Measurements from ENCODE around the gene LRTM2. TPM values are rescaled to one million over a fixed set of nuclear protein-coding genes. Genes with fewer than 3 reads are reported as not detected.

LRTM2 gene
- total and polyA plus RNA-seq, 4 donors: not detected

DNA sequence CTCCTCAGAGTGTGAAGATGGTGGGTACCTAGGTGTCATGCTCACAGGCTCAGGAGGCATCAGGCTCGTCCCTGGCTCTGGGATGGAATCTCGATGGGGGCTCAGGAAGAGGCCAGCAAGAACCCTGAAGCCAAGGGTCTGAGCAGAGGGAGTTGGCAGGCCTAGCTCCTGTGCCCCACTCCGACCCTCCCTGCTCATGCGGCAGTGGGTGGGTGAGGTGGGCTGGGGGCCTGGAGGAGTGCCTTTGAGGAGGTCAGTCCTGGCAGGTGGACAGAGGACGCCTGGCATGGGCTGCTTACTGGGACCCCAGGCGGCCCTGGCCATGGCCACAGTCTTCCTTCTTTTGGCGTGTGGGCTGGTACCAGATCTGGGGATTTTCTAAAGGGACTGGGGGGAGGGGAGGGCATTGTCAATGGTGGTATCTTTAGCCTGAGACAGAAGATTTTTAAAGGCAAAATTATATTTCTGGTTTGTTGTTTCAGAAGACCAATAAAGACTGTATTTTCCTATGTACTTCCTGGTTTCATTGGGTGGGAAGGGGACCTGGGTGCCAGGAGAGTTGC is 16.0 kb downstream of the LRTM2 start:
- no peak overlapping the region for H3K9ac ChIP-seq (ENCODE audit: low read depth in 1 of 2, low read length in 2 of 2)
- peaks cover 0 to 3% (median 0%) of the 10 kb centered on the region in 4 donors for H3K27me3 ChIP-seq (ENCODE audit: control insufficient read depth in 4 of 4, insufficient read depth in 4 of 4, low read length in 3 of 4)
- no peak overlapping the region for H3K4me3 ChIP-seq (ENCODE audit: low read depth in 1 of 3, low read length in 3 of 3)
- no peak overlapping the region for H3K27ac ChIP-seq (ENCODE audit: low read depth in 1 of 2, low read length in 2 of 2)
- no peaks in the 10 kb centered on the region for H3K9me3 ChIP-seq (ENCODE audit: control insufficient read depth in 4 of 4, low read length in 3 of 4)
- WGBS: 85% methylated on average over 7 of the region's 7 CpGs
- no peak for TF ChIP-seq HNF4A (conservative IDR thresholded peaks at IDR 0.05)
- TF ChIP-seq EGR1 (IDR thresholded peaks at IDR 0.05; ENCODE audit: low read depth in 2 of 2): no peak
- TF ChIP-seq FOXA1 (IDR thresholded peaks at IDR 0.05): no peak
- TF ChIP-seq HNF4G (IDR thresholded peaks at IDR 0.05): no peak
- TF ChIP-seq, protein P1, sequence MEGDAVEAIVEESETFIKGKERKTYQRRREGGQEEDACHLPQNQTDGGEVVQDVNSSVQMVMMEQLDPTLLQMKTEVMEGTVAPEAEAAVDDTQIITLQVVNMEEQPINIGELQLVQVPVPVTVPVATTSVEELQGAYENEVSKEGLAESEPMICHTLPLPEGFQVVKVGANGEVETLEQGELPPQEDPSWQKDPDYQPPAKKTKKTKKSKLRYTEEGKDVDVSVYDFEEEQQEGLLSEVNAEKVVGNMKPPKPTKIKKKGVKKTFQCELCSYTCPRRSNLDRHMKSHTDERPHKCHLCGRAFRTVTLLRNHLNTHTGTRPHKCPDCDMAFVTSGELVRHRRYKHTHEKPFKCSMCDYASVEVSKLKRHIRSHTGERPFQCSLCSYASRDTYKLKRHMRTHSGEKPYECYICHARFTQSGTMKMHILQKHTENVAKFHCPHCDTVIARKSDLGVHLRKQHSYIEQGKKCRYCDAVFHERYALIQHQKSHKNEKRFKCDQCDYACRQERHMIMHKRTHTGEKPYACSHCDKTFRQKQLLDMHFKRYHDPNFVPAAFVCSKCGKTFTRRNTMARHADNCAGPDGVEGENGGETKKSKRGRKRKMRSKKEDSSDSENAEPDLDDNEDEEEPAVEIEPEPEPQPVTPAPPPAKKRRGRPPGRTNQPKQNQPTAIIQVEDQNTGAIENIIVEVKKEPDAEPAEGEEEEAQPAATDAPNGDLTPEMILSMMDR (IDR thresholded peaks at IDR 0.05; ENCODE audit: low read depth, low read length, missing input control): no peak
- TF ChIP-seq, protein P2, sequence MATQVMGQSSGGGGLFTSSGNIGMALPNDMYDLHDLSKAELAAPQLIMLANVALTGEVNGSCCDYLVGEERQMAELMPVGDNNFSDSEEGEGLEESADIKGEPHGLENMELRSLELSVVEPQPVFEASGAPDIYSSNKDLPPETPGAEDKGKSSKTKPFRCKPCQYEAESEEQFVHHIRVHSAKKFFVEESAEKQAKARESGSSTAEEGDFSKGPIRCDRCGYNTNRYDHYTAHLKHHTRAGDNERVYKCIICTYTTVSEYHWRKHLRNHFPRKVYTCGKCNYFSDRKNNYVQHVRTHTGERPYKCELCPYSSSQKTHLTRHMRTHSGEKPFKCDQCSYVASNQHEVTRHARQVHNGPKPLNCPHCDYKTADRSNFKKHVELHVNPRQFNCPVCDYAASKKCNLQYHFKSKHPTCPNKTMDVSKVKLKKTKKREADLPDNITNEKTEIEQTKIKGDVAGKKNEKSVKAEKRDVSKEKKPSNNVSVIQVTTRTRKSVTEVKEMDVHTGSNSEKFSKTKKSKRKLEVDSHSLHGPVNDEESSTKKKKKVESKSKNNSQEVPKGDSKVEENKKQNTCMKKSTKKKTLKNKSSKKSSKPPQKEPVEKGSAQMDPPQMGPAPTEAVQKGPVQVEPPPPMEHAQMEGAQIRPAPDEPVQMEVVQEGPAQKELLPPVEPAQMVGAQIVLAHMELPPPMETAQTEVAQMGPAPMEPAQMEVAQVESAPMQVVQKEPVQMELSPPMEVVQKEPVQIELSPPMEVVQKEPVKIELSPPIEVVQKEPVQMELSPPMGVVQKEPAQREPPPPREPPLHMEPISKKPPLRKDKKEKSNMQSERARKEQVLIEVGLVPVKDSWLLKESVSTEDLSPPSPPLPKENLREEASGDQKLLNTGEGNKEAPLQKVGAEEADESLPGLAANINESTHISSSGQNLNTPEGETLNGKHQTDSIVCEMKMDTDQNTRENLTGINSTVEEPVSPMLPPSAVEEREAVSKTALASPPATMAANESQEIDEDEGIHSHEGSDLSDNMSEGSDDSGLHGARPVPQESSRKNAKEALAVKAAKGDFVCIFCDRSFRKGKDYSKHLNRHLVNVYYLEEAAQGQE (IDR thresholded peaks at IDR 0.05): no peak
- no peak for TF ChIP-seq NR2F2 (IDR thresholded peaks at IDR 0.05)
- TF ChIP-seq, protein P3, sequence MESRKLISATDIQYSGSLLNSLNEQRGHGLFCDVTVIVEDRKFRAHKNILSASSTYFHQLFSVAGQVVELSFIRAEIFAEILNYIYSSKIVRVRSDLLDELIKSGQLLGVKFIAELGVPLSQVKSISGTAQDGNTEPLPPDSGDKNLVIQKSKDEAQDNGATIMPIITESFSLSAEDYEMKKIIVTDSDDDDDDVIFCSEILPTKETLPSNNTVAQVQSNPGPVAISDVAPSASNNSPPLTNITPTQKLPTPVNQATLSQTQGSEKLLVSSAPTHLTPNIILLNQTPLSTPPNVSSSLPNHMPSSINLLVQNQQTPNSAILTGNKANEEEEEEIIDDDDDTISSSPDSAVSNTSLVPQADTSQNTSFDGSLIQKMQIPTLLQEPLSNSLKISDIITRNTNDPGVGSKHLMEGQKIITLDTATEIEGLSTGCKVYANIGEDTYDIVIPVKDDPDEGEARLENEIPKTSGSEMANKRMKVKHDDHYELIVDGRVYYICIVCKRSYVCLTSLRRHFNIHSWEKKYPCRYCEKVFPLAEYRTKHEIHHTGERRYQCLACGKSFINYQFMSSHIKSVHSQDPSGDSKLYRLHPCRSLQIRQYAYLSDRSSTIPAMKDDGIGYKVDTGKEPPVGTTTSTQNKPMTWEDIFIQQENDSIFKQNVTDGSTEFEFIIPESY (IDR thresholded peaks at IDR 0.05): no peak
- TF ChIP-seq, protein P4, sequence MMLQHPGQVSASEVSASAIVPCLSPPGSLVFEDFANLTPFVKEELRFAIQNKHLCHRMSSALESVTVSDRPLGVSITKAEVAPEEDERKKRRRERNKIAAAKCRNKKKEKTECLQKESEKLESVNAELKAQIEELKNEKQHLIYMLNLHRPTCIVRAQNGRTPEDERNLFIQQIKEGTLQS (IDR thresholded peaks at IDR 0.05): no peak
- H3K4me1 ChIP-seq (ENCODE audit: control insufficient read depth in 4 of 4, insufficient read depth in 4 of 4, low read length in 3 of 4): no peaks in the 10 kb centered on the region
- DNase-seq (ENCODE audit: low spot score): no peak
- no peaks in the 10 kb centered on the region for H3K36me3 ChIP-seq (ENCODE audit: control insufficient read depth in 4 of 4, insufficient read depth in 3 of 4, low read depth in 1 of 4, low read length in 3 of 4)

DNA sequence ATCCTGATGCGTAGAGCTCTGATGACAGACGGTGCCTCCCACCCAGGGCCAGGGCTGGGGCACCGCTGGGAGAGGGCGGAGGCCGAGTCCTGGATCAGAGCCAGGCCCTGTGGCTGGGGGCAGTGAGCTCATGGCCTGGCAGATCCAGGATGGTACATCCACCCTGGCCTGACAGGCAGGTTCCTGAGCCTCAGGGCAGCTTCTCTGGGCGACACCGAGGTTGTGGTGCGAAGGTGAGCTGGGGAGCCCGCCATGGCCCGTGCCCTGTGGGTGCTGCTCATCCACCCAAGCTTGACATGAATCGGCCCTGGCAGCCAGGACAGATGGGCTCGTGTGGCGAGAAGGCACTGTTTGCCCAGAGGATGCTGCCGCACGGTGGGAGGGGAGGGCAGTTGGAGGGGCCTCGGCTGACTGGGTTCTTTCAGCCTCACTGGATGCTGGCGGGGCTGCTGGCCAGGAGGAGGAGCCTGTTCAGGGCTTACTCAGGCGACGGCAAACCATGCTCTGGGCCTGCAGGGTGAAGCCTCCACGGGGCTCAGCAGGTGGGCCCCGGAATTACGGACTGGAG is 16.6 kb downstream of the LRTM2 start:
- no peak for DNase-seq (ENCODE audit: low spot score)
- Histone ChIP-seq H3K4me1 (ENCODE audit: control insufficient read depth in 4 of 4, insufficient read depth in 4 of 4, low read length in 3 of 4) (no peaks in the 10 kb centered on the region), H3K9me3 (ENCODE audit: control insufficient read depth in 4 of 4, low read length in 3 of 4) (no peaks in the 10 kb centered on the region), H3K27ac (ENCODE audit: low read depth in 1 of 2, low read length in 2 of 2) (no peak overlapping the region), H3K9ac (ENCODE audit: low read depth in 1 of 2, low read length in 2 of 2) (no peak overlapping the region), H3K36me3 (ENCODE audit: control insufficient read depth in 4 of 4, insufficient read depth in 3 of 4, low read depth in 1 of 4, low read length in 3 of 4) (no peaks in the 10 kb centered on the region), H3K4me3 (ENCODE audit: low read depth in 1 of 3, low read length in 3 of 3) (no peak overlapping the region), H3K27me3 (ENCODE audit: control insufficient read depth in 4 of 4, insufficient read depth in 4 of 4, low read length in 3 of 4) (no peaks in the 10 kb centered on the region)
- 82% methylated on average over 22 of the region's 22 CpGs for WGBS
- no peak for TF ChIP-seq RAD21 (IDR thresholded peaks at IDR 0.05)
- TF ChIP-seq TAF1 (conservative IDR thresholded peaks at IDR 0.05): no peak
- TF ChIP-seq SP1 (IDR thresholded peaks at IDR 0.05): no peak
- TF ChIP-seq, protein P5, sequence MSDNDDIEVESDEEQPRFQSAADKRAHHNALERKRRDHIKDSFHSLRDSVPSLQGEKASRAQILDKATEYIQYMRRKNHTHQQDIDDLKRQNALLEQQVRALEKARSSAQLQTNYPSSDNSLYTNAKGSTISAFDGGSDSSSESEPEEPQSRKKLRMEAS (IDR thresholded peaks at IDR 0.05): no peak
- no peak for TF ChIP-seq FOXA1 (IDR thresholded peaks at IDR 0.05)
- TF ChIP-seq, protein P1 (IDR thresholded peaks at IDR 0.05; ENCODE audit: low read depth, low read length, missing input control): no peak
- TF ChIP-seq EGR1 (IDR thresholded peaks at IDR 0.05; ENCODE audit: low read depth in 2 of 2): no peak
- no peak for TF ChIP-seq FOXA2 (IDR thresholded peaks at IDR 0.05)
- TF ChIP-seq RXRA (IDR thresholded peaks at IDR 0.05): no peak
- TF ChIP-seq, protein P4 (IDR thresholded peaks at IDR 0.05): no peak
- no peak for TF ChIP-seq JUND (IDR thresholded peaks at IDR 0.05)
- no peak for TF ChIP-seq HNF4A (conservative IDR thresholded peaks at IDR 0.05)
- TF ChIP-seq, protein P2 (IDR thresholded peaks at IDR 0.05): no peak
- TF ChIP-seq YY1 (IDR thresholded peaks at IDR 0.05): no peak

Data from liver (tissue), 9 donors.